HG03196 (cell line): ENCODE data around the gene PLS3.
"Not testable (repeated sequence)": the region's sequence is repeated elsewhere in the genome, so short reads cannot be mapped to it uniquely, and the experiment has no call there.

ENCODE experiments used
- ATAC-seq: cut with Tn5 transposase; IDR thresholded peaks from one replicate; pipeline ENCODE4 v1.9.1; 2021; ENCODE audit not compliant: unreplicated experiment

Gene PLS3, protein sequence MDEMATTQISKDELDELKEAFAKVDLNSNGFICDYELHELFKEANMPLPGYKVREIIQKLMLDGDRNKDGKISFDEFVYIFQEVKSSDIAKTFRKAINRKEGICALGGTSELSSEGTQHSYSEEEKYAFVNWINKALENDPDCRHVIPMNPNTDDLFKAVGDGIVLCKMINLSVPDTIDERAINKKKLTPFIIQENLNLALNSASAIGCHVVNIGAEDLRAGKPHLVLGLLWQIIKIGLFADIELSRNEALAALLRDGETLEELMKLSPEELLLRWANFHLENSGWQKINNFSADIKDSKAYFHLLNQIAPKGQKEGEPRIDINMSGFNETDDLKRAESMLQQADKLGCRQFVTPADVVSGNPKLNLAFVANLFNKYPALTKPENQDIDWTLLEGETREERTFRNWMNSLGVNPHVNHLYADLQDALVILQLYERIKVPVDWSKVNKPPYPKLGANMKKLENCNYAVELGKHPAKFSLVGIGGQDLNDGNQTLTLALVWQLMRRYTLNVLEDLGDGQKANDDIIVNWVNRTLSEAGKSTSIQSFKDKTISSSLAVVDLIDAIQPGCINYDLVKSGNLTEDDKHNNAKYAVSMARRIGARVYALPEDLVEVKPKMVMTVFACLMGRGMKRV

DNA sequence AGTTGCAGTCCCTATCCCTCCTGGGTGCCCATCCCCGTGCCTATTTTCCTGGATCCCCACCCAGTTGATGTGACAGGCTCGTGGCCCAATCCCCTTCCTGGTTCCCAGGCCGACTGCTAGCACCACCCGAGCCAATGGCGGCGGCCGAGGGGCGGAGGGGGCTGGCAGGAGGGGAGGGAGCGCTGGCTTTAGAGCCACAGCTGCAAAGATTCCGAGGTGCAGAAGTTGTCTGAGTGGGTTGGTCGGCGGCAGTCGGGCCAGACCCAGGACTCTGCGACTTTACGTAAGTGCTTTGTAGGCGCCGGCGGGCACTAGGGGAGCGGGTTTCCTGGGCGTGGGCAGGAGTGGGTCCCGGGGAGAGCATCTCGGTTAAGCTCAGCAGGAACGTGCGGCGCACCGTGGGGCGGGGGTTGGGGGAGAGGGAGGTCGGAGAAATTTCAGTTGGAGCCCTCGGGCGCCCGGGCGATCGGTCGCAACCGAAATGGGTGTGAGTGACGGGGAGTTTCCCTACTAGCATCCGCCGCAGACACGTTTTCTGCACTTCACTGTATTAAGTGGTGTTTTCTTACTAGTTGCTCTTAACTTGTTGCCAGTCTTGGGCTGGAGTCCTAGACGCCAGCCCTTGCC lies at the start of gene PLS3:
Gene PLS3, plus strand, starts transcription at position 197 of the 627 bp plus-strand sequence. CDS start 49,077 bp downstream, outside the sequence.
- no peak for ATAC-seq

DNA sequence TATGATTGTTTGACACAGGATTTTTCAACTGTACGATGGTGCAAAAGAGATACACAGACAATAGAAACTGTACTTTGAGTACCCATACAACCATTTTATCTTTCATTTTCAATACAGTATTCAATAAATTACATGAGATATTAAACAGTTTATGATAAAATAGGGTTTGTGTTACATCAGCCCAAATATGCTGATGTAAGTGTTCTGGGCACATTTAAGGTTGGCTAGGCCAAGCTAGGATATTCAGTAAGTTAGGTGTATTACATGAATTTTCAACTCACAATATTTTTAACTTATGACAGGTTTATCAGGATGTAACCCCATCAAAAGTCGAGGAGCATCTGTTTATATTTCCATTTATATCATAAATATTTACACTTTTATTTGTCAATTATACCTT lies 42.9 kb upstream of the PLS3 start:
- ATAC-seq, result no peak

DNA sequence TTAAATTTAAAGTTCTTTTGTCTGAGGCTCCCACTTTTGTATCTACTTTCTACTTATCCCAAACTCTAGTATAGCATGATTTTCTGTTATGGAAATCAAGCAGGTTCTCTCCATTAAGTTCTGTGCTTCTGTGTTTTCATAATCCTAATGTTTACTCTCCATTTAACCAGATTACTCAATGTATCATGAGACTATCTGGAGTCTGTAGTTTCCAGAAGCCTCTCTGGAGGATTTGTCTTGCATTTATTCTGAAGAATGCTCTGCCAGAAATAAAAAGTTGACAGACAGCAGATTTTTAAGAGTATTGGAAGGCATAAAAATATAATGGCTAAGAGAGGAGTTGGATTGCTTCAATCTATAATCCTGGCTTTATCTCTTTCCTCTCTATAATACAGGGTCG lies 39.2 kb upstream of the PLS3 start:
- no peak for ATAC-seq

DNA sequence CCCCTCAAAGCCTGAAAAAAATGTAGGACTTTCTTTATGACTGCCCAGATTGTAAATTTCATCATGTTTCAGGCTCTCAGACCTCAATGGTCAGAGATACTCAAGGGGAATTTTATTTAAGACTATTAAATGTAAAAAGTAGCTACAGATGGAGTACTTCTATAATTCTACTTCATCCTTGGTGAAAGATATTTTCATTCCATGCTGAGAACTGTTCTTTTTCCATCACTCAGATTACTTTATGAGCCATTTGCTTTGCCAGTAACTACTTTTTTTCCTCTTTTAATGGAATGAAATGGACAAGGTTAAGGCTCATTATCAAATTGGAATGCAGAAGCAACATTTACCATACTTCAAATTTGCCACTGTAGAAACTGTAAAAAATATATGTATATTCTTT lies 38.0 kb upstream of the PLS3 start:
- no peak for ATAC-seq

DNA sequence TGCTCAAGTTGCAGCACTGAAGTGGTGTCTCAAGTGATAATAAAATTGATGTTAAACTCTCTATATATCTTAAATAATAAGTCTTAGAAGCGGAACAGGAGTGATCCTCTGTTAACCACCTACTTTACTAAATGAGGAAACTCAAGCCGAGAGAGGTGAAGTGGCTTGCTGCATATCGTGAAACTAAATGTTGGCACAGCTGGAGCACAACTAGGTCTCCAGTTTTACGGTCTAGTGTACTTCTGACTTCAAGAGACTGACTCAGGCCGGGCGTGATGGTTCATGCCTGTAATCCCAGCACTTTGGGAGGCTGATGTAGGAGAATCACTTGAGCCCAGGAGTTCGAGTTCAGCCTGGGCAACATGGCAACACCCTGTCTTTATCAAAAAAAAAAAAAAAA lies 35.5 kb upstream of the PLS3 start:
- ATAC-seq, result no peak

DNA sequence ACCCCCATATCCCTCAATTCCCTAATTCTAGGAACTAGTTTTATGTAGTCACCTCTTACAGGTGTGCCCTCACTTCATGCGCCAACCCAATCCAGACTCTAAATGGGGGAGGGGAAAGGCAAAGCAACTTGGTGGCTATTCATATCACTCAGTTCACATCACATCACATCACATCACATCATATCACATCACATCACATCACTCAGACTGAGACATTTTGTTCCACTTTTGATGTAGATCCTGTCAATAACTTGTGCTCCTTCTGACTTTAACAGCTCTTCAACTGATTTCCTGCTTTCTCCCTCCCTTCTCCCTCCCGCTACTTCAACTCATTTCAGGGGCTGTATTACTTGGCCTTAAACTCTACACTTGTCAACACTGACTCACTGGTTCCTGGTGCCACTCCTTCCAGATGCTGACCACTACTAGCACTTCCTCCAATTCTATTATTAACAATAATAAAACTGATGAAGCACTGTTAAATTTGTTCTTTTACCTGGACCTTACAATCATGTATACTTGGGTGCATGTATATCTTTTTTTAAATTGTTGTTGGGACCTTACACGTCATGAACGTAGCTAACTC lies 29.1 kb upstream of the PLS3 start:
- no peak for ATAC-seq

DNA sequence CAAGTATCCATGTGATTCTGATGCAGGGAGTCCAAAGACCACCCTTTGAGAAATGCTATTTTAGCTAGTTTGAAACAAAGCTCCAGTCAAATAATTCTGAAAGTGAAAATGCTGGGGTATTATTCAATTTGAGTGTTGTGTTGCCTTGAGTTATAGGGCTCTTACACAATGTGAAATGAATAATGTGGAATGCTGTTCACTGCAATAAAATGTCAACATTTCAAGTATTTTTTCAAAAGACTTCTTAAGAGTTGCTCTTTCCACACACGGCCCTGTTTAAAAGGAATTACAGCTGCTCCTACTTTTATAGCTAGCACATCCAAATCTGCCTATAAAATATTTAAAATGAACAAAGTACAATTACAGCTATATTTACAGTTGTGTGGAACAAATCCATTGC lies 27.5 kb upstream of the PLS3 start:
- ATAC-seq, result no peak

DNA sequence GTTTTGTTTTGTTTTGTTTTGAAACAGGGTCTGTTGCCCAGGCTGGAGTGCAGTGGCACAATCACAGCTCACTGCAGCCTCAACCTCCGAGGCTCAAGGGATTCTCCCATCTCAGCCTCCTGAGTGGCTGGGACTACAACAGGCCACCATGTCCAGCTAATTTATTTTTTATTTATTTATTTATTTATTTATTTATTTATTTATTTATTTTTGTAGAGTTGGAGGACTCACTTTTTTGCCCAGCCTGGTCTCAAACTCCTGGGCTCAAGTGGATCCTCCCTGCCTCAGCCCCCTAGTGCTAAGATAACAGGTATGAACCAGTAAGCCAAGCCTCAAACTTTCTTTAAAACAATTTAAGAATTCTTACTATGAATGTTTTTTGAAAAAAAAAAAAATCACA lies 26.6 kb upstream of the PLS3 start:
- no peak for ATAC-seq

DNA sequence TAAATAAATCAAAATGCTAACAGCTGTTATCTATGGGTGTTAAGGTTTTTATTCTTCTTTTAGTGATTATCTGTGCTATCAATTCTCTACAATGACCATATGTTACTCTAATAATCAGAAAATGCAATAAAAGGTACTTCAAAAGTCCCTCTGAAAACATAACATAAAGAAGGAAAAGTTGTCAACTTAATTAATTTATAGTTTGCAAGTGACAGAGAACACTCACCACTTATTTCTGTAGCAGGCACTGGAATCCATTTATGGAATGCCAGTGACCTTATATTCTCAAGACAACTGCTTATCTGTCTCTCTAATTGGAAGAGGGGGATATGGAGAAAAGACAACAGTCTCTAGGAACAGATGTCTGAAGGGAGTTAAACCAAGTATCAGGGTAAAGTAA lies 25.6 kb upstream of the PLS3 start:
- ATAC-seq, result no peak

DNA sequence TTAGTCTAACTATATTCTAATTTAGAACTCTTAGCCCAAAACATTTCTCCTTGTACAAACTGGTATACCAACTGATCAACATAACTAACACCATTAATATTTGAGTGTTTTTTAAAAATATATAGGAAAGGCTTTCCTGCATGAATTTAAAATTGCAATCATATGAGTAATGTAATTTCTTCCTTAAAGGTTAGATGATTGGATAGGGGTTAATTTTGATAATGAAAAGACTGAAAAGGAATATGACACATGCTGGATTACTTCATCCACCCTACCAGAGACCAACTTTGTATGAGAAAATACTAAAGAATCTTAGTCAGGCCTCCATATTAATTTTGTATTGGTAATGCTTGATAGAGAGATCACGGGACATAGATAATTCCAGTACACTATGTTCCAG lies 25.1 kb upstream of the PLS3 start:
- no peak for ATAC-seq

DNA sequence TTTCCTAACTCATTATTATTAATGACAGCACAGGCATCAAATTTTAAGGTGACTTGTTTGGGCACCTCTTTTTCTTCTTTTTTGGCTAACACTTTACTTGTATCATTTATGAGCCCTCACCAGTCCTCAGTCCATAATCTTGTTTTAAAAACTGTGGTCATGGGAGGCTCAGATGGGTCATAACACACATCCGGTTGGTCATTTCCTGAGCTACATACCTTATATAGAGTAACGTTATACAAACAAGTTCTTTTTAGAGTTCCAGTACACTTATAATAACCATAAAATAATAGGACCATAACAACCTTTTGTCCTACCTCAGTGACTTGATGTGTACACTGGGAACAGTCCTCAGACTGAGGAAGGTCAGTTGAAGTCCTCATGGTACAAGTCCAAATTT lies 21.1 kb upstream of the PLS3 start:
- ATAC-seq, result no peak

DNA sequence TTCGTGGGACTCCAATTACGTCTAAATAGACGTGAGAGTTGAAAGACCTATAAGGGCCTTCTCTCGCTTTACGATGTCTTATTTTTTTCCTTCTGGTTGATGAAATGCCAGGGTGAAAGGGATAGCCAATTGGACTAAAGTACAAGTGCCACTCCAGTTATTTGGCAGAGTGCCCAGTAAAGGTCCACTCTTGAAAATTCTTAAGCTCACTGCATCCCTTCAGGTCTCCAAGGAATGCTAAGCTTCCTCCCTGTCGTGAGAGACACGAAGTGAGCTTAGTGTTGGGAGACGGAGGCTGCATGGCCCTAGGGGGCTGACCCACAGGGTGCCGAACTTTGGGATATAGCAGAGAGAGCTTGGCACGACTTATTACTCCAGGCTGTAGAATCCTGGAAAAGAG lies 19.9 kb upstream of the PLS3 start:
- not testable (repeated sequence) for ATAC-seq

DNA sequence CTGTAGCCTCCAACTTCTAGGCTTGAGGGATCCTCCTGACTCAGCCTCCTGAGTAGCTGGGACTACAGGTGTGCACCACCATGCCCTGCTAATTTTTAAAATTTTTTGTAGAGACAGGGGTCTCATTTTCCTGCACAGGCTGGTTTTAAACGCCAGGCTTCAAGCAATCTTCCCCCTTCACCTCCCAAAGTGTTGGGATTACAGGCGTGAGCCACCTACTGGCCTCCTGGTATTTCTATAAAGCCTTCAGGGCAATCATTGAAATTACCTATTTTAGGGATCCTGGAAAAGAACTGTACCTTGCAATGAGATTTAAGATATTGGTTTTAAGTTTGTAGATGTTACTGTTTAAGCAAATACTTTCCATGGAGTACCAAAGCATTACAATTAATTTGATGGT lies 13.5 kb upstream of the PLS3 start:
- ATAC-seq, result no peak

DNA sequence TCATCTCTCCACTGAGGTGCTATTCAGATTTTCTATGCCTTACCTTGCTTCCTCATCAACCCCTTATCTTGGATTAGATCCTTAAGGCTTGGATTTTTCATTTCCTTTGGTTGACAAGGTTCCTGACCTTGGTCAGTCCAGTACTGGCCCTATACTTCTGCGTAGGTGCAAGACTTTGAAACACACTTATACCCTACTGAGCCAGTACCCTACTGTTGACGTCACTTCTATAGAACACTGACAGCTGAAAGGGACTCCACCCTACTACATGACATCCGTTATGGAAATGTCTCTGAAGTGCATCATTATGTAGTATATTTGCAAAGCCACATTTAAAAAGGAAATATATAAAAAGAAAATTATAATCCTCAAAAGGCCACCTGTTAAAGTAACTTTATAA lies 12.0 kb upstream of the PLS3 start:
- ATAC-seq, result no peak

DNA sequence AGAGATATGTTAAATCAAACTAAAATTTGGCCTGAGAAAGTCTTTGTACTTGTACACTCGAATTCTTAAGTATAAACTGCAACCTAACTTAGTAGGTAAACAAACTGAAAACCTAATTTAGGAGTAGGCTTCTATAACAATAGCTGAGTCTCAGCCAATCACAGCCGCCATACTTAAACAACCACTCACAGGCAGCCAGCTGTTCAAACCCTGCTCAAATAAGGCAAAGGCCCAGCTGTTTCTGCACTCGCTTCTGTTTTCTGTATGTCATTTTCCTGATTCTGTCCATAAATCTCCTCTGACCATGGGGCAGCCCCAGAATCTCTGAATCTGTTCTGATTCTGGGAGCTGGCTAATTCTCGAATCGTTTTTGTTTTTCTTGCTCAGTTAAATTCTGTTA lies 7.8 kb upstream of the PLS3 start:
- no peak for ATAC-seq

DNA sequence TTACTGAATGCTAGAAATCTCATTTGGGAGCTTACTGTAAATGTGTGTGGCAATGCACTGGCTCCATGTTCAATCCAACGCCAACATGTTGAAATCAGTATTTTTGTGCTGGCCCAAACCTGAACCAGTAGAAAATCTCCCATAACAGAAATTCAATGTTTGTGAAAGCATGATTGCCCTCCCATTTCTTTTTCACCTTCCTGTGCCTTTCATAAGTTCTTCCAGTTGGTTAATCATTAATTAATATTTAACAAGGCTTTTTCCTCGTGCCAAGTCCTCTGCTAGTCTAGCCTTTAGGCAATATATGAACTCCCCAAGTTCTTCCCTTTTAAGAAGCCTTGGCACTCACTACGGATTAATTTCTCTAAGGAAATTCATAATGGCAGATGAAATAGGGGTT lies 1.3 kb upstream of the PLS3 start:
- ATAC-seq, result no peak

DNA sequence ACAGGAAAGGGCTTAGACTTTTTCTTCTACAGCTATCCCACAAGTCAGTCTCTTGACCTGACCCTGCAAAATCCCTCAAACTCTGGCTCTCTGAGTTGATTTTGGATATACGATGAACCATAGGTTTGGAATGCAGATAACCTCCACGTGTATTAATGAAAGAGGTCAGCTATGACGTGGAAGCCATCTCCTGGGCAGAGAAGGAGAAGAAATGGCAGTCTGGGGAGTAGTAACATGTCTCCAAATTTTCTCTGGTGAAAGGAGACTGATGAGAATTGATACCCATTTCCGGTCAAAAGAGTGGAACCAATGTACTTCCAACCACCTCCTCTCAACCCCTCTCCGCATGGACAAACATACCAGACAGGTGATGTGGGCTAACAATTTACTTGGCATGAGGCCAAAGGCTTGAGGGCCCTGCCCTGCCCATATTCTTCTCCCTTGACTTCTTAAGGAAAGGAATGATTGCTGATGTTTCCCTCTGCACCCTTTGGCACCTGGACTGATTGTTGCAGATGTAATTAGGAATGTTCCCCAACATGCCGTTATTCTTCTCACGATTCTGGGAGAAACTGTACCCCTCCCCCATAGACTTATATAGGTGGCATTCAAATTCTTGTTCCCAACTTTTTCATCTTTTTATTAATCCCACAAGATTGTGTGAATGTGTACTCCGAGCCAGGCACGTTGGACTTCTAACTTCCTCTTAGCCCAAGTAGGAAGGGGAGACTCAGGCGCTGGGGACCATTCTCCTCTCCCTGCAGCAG lies 580 bp upstream of the PLS3 start:
- ATAC-seq, result no peak

DNA sequence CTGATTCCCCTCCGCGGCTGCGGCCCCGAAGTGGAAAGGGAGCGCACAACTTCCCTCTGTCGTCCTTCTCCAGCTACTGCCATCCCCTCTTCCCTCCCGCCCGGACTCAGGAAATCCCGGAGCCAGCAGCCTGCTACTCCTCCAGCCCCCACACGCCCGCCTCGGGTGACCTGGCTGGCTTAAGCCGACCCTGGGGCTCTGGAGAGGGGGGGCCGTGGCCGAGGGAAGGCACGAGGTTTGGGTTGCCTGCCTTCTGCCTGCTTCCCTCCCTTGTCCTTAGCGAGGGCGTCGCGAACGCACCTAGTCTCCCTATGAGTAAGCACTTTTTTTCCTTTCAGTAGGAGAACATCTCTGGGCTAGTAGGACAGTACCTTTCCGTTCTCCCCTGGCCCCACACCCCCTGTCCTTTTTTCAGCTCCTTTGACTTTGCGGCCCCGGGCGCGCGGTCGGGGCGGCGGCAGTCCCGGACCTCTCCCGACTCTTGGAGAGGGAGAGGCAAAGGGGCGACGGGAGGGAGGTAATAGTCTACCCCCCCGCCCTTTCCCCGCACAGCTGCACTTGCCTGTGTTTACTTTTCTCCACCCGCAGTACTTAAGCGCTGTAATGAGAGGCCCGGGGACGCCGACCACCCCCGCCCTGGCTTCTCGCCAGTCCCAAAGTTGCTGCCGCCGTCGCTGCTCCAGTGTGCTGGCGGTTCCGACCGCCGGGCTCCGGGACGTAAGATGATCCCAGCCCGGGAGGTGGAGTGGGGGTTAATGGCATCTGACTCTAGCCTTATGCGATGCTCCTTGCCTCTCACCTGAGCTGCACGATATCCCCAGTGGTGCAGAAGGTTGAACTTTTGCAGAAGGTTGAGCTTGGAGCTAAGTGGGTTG lies 868 bp downstream of the PLS3 start:
- ATAC-seq, result no peak

DNA sequence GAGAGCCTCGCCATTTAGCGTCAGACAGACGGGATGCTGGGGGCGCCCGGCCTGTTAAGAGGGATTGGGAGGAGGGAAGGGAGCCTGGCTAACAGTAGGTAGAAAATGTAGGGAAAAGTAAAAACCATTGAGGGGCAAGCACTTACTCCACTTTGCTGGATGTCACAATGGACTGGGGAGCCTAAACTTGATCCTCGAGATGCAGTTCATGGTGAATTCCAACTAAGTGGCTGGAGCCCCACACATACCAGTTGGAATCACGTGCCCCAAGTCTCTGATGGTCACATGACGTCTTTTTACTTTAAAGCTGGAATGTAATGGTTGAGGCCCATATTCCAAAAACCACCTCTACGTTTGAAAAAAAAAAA lies 1.5 kb downstream of the PLS3 start:
- ATAC-seq, result no peak

DNA sequence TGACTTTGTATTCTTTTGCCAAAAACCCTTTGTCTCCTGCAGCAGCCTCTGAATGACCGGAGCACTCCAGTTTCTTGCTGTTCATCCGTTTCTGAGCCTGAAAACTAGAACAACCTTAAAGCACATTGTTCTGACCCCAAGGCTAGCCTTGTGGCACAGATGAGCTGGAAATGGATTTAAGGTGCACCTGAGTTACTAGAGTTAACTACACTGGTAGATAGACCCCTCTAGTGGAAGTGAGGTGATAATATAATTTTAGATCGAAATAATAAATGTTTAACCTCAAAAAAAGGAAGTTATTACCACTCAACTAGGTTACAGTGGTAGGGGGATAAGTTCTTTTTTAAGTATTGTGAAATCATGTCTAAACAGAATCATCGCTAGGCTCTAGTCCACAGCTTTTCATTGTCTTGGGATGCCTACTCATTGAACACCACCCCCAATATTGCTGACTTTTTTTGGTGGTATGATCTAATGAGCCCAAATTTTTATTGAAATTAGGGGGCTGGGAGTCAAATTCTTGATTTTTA lies 2.7 kb downstream of the PLS3 start:
- ATAC-seq, result no peak
